GM21528 (cell line): ENCODE data around the gene KCNAB1.
"Not testable (repeated sequence)": the region's sequence is repeated elsewhere in the genome, so short reads cannot be mapped to it uniquely, and the experiment has no call there.

Source experiments
- ATAC-seq: cut with Tn5 transposase; IDR thresholded peaks from one replicate; pipeline ENCODE4 v1.9.1; 2021; ENCODE audit warnings: mild to moderate bottlenecking, moderate library complexity; ENCODE audit not compliant: unreplicated experiment, low FRiP score

KCNAB1 gene

DNA sequence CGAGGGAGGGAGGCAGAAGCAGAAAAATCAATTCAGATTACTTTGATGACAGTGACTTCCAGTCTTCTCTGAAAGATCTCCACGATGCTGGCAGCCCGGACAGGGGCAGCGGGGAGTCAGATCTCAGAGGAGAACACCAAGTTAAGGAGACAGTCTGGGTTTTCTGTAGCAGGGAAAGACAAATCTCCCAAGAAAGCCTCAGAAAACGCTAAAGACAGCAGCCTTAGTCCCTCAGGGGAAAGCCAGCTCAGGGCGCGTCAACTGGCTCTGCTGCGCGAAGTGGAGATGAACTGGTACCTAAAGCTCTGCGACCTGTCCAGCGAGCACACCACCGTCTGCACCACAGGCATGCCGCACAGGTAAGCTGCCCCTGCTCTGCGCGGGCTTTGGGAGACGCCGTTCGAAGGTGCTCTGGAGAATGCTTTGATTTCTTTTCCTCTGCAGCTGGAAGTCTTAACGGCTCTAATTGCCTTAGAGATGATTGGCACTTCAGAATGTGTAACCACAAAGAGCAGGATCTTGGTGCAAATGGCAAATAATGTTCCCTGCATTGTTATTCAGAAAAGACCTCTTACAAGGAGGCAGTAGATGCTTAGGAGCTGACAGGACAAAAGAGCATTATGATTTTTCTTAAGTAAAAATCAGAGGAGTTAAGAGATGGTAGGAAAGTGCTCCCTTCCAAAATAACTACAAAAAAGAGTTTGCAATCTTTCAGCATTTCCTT lies at the start of gene KCNAB1:
TSS of gene KCNAB1 (plus strand) at position 51 of the 724 bp plus-strand sequence.
- no peak for ATAC-seq

GRCh38 chr3:156071031-156071430 lies 49.3 kb upstream of the KCNAB1 start:
- no peak for ATAC-seq

DNA sequence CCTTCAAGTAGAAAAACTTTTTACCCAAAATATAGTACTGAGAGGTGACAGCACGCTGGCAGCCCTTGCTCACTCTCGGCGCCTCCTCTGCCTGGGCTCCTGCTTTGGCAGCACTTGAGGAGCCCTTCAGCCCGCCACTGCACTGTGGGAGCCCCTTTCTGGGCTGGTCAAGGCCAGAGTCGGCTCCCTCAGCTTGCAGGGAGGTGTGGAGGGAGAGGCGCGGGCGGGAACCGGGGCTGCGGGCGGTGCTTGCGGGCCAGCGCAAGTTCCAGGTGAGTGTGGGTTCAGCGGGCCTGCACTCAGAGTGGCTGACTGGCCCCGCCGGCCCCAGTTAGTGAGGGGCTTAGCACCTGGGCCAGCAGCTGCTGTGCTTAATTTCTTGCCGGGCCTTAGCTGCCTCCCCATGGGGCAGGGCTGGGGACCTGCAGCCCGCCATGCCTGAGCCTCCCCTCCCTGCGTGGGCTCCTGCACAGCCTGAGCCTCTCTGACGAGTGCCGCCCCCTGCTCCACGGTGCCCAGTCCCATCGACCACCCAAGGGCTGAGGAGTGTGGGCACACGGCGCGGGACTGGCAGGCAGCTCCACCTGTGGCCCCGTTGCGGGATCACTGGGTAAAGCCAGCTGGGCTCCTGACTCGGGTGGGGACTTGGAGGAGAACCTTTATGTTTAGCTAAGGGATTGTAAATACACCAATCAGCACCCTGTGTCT lies 47.3 kb upstream of the KCNAB1 start:
- ATAC-seq: not testable (repeated sequence)

- no peak for ATAC-seq
Measured at GRCh38 chr3:156090126-156090525, 30.3 kb upstream of the KCNAB1 start.

DNA sequence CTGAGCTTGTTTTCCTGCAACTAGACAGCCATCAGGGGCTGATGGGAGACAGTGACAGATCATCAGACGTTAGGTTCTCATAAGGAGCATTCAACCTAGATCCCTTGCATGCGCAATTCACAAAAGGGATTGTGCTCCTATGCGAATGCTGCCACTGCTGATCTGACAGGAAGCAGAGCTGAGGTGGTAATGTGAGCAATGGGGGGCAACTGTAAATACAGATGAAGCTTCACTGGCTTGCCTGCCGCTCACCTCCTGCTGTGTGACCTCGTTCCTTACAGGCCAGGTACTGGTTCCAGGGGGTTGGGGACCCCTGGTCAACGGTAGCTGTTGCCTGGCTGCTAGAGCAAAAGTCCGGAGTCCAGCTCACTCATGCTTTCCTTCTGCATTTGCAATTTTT lies 26.4 kb upstream of the KCNAB1 start:
- no peak for ATAC-seq

DNA sequence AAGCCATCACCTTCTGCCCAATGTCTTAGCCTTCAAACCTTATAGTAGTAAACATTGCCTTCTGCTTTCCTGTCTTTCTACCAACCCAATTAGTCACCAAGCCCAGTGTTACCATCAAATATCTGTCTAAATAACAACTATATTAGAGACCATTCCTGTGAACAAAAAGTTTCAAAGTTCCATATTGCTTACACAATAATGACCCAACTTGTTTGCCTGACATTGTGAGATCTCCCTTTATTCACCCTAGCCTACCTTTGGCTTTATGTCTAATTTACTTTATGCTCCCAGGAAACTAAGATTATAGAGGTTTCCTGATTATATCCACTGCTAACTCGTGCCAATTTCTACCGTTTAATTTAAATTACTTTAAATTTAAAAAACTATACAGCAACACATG lies 26.0 kb upstream of the KCNAB1 start:
- ATAC-seq: no peak

- not testable (repeated sequence) for ATAC-seq
Measured at GRCh38 chr3:156095652-156096051, 24.7 kb upstream of the KCNAB1 start.

GRCh38 chr3:156098437-156099035 lies 21.8 kb upstream of the KCNAB1 start:
- ATAC-seq: no peak

DNA sequence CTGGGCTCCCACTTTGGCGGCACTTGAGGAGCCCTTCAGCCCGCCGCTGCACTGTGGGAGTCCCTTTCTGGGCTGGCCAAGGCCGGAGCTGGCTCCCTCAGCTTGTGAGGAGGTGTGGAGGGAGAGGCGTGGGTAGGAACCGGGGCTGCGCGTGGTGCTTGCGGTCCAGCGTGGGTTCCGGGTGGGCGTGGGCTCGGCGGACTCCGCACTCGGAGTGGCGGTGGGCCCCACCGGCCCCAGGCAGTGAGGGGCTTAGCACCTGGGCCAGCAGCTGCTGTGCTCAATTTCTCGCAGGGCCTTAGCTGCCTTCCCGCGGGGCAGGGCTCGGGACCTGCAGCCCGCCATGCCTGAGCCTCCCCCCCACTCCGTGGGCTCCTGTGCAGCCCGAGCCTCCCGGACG lies 21.0 kb upstream of the KCNAB1 start:
- not testable (repeated sequence) for ATAC-seq

DNA sequence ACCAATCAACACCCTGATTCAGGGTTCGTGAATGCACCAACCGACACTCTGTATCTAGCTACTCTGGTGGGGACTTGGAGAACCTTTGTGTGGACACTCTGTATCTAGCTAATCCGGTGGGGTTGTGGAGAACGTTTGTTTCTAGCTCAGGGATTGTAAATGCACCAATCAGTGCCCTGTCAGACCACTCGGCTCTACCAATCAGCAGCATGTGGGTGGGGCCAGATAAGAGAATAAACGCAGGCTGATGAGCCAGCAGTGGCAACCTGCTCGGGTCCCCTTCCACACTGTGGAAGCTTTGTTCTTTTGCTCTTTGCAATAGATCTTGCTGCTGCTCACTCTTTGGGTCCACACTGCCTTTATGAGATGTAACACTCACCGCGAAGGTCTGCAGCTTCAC lies 20.4 kb upstream of the KCNAB1 start:
- ATAC-seq: not testable (repeated sequence)

DNA sequence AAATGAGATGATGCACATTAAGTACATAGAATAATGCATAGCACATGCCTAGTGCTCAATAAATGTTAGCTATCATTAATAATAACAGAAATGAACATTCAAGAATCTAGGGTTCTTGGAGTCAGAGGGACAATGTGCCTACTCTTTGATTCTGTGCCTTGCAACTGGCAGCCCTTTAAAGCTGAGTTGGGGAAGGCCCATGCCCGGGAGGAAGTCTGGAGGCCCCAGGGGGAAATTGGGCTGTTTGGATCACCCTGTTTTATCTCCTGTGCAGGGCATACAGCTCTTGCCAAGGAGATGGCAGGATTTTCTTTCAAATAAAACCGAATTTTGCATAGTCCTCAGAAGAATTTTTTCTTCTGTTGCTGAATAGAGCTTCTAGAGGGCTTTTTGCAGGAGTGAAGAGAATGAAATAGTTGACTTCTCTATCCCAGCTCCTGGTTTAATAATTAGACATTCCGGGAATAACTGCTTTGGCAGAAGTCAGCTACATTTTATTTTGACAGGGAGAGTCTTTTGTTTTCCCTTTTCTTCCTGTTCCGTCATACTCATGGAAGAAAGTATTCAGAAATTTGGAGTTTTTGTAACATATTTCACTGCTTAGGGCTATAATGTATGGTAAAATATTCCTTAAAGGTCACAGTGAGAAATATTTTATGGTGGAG lies 18.0 kb upstream of the KCNAB1 start:
- ATAC-seq: no peak

- no peak for ATAC-seq
Measured at GRCh38 chr3:156106721-156107373, 13.5 kb upstream of the KCNAB1 start.

GRCh38 chr3:156107504-156107903 lies 12.9 kb upstream of the KCNAB1 start:
- no peak for ATAC-seq

- no peak for ATAC-seq
Measured at GRCh38 chr3:156108616-156109015, 11.8 kb upstream of the KCNAB1 start.

DNA sequence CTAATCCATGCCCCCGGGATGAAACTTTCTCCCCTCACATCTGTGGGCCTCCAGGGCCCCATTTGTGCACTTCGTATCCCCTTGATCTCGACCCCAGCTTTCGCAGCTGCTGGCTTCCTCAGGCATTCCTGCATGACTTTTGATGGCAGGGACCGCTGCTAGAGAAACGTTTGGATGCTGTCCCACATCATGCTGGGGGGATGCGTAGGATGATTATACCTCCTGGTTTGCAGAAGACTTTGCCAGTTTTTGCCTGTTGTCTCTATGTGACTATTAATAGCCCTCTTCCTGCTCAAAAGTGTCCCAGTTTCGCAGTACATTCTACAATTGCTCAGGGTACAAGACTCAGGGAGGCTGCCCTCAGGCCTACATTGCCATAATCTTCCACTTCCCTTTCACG lies 10.4 kb upstream of the KCNAB1 start:
- ATAC-seq: no peak

- ATAC-seq: no peak
Measured at GRCh38 chr3:156126467-156126866, 6.1 kb downstream of the KCNAB1 start.

DNA sequence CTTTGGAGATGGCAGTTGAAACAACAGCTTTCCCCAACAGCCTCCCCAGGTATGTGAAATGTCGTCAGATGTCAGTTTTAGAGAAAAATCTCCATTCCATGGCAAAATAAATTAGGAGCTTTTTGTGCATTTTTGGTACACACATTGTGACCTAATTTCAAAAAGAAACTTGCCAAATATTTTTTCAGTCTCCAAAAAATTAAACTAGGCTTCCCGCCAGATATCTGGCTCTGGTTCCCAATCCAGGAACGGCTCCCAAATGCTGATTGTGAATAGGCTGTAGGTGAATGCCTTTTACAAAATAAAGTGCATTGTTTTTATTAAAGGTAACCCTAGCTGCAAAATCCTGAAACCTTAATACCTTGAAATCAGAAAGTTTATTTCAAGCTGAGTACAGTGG lies 10.9 kb downstream of the KCNAB1 start:
- no peak for ATAC-seq

DNA sequence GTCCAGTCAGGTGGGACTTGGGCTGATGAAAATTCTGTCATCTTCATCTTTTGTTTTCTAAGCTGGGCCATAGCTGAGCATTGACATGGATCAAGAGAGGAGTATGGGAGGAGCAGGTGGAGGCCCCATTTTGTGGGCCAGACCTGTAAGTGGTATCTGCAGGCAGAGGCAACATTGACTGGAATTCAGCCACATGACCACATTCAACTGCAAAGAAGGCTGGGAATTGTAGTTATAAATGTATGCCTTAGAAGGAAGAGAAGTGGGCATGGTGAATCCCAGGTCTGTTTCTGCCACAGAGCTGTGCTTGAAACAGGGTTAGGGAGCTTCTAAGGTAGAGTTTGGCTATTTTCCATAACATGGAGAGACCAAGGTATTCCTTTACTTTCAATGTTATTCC lies 11.4 kb downstream of the KCNAB1 start:
- ATAC-seq: no peak

- ATAC-seq: no peak
Measured at GRCh38 chr3:156132313-156132712, 11.9 kb downstream of the KCNAB1 start.

DNA sequence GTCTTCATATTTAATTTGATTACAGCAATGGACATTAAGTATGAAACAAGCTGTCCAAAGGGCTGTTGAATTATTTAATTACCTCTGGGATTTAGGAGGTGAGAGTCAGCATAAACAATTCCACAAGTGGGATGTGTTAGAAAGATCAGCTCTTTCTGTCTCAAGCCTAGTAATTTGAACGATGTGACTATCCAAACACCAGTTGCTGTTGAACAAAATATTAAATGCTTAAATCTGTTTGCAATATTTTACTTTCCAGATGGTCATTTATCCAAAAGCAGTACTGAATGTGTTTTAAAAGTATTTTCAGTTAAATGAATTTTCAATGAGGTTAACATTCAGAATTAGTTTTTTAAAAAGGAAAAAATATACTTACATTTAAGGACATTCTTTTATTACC lies 12.7 kb downstream of the KCNAB1 start:
- no peak for ATAC-seq
